Measurements from ENCODE around the gene TMEM255B. TPM values are rescaled to one million over a fixed set of nuclear protein-coding genes. Genes with fewer than 3 reads are reported as not detected.

Gene TMEM255B
- polyA plus RNA-seq, 3 donors, result 5.1 to 7.5 (median 5.9) TPM

DNA sequence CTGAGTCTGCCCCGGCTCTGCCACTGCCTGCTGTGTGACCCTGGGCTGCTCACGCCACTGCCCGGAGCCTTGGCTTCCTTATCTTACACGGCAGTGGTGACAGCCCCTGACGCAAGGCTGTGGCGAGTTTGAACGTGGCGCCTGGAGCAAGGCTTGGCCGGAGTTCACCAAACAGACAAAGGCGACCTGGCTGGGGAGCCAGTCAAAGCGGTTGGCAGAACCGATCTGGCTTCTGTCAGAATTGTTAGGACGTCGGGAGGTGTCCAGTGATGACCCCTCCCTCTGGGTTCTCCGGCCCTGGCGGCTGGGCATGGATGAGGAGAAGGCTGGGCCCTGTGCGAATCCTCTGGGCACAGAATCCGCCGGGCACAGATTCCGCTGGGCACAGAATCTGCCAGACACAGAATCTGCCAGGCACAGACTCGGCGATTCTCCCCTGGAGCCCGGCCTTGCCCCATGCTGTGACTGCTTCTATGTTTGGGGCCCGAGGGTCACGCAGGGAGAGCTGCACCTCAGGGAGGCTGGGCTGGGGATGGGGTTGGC, 11.7 kb upstream of the TMEM255B start:
- H3K27ac ChIP-seq (ENCODE audit: low read depth in 1 of 2, low read length in 2 of 2), result no peak overlapping the region
- H3K4me2 ChIP-seq (replicated peaks; ENCODE audit: extremely low read depth, low read length, poor library complexity, severe bottlenecking), result no peak overlapping the region
- 89% methylated on average over 24 of the region's 25 CpGs for WGBS (ENCODE audit: insufficient coverage)
- no peaks in the 10 kb centered on the region for H3K36me3 Mint-ChIP-seq
- no peak overlapping the region for H3K4me3 ChIP-seq (replicated peaks in 1 of 3; ENCODE audit: low read depth in 2 of 3, low read length in 3 of 3)
- H3K27me3 Mint-ChIP-seq (ENCODE audit: low read depth in 3 of 3), result peaks cover 17 to 34% (median 18%) of the 10 kb centered on the region in 3 donors
- peak overlapping the region in 1 of 7 donors; percentile 20 for H3K27ac Mint-ChIP-seq
- TF ChIP-seq, protein P1, sequence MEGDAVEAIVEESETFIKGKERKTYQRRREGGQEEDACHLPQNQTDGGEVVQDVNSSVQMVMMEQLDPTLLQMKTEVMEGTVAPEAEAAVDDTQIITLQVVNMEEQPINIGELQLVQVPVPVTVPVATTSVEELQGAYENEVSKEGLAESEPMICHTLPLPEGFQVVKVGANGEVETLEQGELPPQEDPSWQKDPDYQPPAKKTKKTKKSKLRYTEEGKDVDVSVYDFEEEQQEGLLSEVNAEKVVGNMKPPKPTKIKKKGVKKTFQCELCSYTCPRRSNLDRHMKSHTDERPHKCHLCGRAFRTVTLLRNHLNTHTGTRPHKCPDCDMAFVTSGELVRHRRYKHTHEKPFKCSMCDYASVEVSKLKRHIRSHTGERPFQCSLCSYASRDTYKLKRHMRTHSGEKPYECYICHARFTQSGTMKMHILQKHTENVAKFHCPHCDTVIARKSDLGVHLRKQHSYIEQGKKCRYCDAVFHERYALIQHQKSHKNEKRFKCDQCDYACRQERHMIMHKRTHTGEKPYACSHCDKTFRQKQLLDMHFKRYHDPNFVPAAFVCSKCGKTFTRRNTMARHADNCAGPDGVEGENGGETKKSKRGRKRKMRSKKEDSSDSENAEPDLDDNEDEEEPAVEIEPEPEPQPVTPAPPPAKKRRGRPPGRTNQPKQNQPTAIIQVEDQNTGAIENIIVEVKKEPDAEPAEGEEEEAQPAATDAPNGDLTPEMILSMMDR (IDR thresholded peaks at IDR 0.05), result no peak
- no peak overlapping the region for H3K9ac ChIP-seq (ENCODE audit: insufficient read depth, low read length, poor library complexity, severe bottlenecking)
- no peaks in the 10 kb centered on the region for H4K20me1 ChIP-seq (ENCODE audit: insufficient read depth, low read length)
- no peaks in the 10 kb centered on the region for H3K27me3 ChIP-seq (ENCODE audit: control insufficient read depth in 2 of 2, insufficient read depth in 2 of 2, low read length in 2 of 2)
- intact Hi-C loops (cut with micrococcal nuclease), result no loop called here
- no peak overlapping the region for H3K4me3 Mint-ChIP-seq
- no peaks in the 10 kb centered on the region for H3K36me3 ChIP-seq (replicated peaks in 1 of 2; ENCODE audit: control insufficient read depth in 1 of 2, insufficient read depth in 2 of 2, low read length in 2 of 2)
- peaks cover 7% of the 10 kb centered on the region for H3K4me1 Mint-ChIP-seq
- DNase-seq, result no peak
- H3K4me1 ChIP-seq (ENCODE audit: control insufficient read depth in 1 of 2, insufficient read depth in 2 of 2, low read length in 2 of 2), result peaks cover 7 to 9% of the 10 kb centered on the region in 2 donors
- no peak overlapping the region for H2AFZ ChIP-seq (ENCODE audit: insufficient read depth, low read depth, low read length, poor library complexity, severe bottlenecking)
- peaks cover 8 to 11% of the 10 kb centered on the region in 2 donors for H3K9me3 ChIP-seq (replicated peaks in 1 of 2; ENCODE audit: control insufficient read depth in 1 of 2, insufficient read depth in 1 of 2, low read length in 2 of 2)
- no peaks in the 10 kb centered on the region for H3K79me2 ChIP-seq (ENCODE audit: insufficient read depth, low read length)
- H3K9me3 Mint-ChIP-seq, result peaks cover 0 to 11% (median 4%) of the 10 kb centered on the region in 7 donors

DNA sequence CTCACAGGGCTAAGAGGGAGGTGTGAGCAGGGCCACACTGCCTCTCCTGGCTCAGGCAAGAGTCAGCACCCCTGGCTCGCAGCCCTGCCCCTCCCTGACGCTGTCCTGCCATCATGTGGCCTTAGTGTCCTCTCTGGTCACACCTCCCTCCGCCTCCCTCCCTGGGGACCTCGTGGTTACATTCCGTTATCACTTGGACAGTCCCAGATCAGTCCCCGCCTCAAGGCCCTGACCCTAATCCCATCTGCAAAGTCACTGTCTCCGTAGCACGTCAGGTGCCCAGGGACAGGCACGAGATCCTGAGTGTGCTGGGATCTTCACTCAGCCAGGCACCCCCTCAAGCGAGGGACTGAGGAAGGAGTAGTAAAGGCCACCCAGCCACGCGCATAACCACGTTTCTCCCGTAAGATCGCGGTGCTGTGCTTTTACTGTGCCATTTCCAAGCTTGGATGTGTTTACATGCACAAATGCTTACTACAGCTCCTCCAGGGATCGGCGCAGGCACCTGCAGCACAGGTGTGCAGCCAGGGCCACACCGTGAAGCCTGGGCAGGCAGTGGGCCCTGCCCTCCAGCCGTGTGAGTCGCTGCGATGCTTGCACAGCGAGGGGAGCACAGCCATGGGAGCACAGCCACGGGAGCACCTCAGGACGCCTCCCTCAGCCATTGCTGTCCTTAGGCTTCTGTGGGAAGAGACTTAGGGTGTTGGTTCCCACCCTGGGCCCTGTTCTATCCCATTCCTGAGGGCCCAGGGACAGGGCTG, 10.7 kb upstream of the TMEM255B start:
- Histone ChIP-seq H3K9me3 (replicated peaks in 1 of 2; ENCODE audit: control insufficient read depth in 1 of 2, insufficient read depth in 1 of 2, low read length in 2 of 2) (peaks cover 8 to 15% of the 10 kb centered on the region in 2 donors), H2AFZ (ENCODE audit: insufficient read depth, low read depth, low read length, poor library complexity, severe bottlenecking) (no peak overlapping the region), H3K27ac (ENCODE audit: low read depth in 1 of 2, low read length in 2 of 2) (no peak overlapping the region), H3K4me3 (replicated peaks in 1 of 3; ENCODE audit: low read depth in 2 of 3, low read length in 3 of 3) (no peak overlapping the region), H3K4me2 (replicated peaks; ENCODE audit: extremely low read depth, low read length, poor library complexity, severe bottlenecking) (no peak overlapping the region), H3K4me1 (ENCODE audit: control insufficient read depth in 1 of 2, insufficient read depth in 2 of 2, low read length in 2 of 2) (no peaks in the 10 kb centered on the region), H3K27me3 (ENCODE audit: control insufficient read depth in 2 of 2, insufficient read depth in 2 of 2, low read length in 2 of 2) (no peaks in the 10 kb centered on the region), H3K9ac (ENCODE audit: insufficient read depth, low read length, poor library complexity, severe bottlenecking) (no peak overlapping the region), H3K36me3 (replicated peaks in 1 of 2; ENCODE audit: control insufficient read depth in 1 of 2, insufficient read depth in 2 of 2, low read length in 2 of 2) (no peaks in the 10 kb centered on the region), H4K20me1 (ENCODE audit: insufficient read depth, low read length) (no peaks in the 10 kb centered on the region), H3K79me2 (ENCODE audit: insufficient read depth, low read length) (no peaks in the 10 kb centered on the region)
- TF ChIP-seq, protein P1 (IDR thresholded peaks at IDR 0.05), result no peak
- Mint-ChIP-seq H3K4me3 (no peak overlapping the region), H3K9me3 (peaks cover 0 to 13% (median 7%) of the 10 kb centered on the region in 7 donors), H3K4me1 (no peaks in the 10 kb centered on the region), H3K27ac (no peak overlapping the region), H3K36me3 (no peaks in the 10 kb centered on the region), H3K27me3 (ENCODE audit: low read depth in 3 of 3) (peaks cover 13 to 27% (median 13%) of the 10 kb centered on the region in 3 donors)
- DNase-seq, result no peak
- intact Hi-C loops (cut with micrococcal nuclease), result no loop called here
- 88% methylated on average over 22 of the region's 25 CpGs for WGBS (ENCODE audit: insufficient coverage)

Measured in CD14-positive monocyte (primary cell).